SIG-M5 (cell line): ENCODE results near the gene ARHGAP35.

Experiments
- DNase-seq: peaks from one replicate; lab custom pipeline; 2025; lab: John Stamatoyannopoulos, UW

Gene ARHGAP35

GRCh38 chr19:46904114-46905060, 43.6 kb downstream of the ARHGAP35 start:
- no peak for DNase-seq

DNA sequence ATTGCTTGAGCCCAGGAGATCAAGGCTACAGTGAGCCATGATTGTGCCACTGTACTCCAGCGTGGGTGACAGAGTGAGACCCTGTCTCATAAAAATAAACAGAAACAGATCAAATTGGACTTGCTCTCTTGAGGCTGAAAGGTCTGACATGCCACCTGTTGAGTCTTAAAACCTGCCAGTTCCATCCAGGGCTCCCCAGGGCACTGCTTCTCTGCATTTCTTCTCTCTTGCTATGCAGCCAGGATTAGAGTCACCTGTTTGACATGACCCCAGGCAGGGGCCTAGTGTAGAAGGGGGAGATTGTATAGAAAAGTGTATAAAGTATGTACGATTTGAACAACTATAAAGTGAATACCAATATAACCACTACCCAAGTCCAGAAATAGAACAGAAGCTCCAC, 45.4 kb downstream of the ARHGAP35 start:
- DNase-seq: no peak

- DNase-seq: no peak
These were observed 47.1 kb downstream of the ARHGAP35 start for GRCh38 chr19:46907880-46908279.

GRCh38 chr19:46909356-46909755, 48.6 kb downstream of the ARHGAP35 start:
- no peak for DNase-seq
